ENCODE data around the gene HSD17B1.

- TF ChIP-seq CTCF (IDR thresholded peaks at IDR 0.05) (no peak), POLR2AphosphoS5 (IDR thresholded peaks at IDR 0.05) (no peak), POLR2A (IDR thresholded peaks at IDR 0.05) (no peak)
Observed at GRCh38 chr17:42507671-42508070, 45.1 kb upstream of the HSD17B1 start.

All from upper lobe of left lung (tissue), 4 donors.